ENCODE measurements around the gene EXOC3L1.

DNA sequence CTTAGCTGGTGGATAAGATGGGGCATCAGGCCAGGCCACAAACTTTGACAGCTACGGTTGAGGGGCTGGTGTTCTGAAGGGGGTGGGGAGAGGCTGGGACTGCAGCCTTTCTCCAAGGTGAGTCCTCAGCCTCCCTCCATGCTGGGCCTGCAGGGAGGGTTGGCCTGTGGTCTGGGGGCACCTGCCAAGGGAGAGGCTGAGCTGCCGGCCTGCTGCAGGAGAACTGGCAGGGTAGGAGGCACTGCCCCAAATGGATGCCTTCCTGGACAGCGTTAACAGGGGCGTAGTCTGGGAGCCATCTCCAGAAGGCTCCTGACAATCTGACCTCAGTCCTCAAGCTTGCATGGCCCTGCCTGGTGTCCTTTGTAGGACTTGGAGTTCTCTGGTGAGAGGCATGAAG is 14.1 kb upstream of the EXOC3L1 start:
- TF ChIP-seq NFE2L1 (CRISPR knock-in tag; IDR thresholded peaks at IDR 0.05) = no peak
- no peak for TF ChIP-seq ZNF232 (CRISPR knock-in tag; IDR thresholded peaks at IDR 0.05)
- TF ChIP-seq, protein P1, sequence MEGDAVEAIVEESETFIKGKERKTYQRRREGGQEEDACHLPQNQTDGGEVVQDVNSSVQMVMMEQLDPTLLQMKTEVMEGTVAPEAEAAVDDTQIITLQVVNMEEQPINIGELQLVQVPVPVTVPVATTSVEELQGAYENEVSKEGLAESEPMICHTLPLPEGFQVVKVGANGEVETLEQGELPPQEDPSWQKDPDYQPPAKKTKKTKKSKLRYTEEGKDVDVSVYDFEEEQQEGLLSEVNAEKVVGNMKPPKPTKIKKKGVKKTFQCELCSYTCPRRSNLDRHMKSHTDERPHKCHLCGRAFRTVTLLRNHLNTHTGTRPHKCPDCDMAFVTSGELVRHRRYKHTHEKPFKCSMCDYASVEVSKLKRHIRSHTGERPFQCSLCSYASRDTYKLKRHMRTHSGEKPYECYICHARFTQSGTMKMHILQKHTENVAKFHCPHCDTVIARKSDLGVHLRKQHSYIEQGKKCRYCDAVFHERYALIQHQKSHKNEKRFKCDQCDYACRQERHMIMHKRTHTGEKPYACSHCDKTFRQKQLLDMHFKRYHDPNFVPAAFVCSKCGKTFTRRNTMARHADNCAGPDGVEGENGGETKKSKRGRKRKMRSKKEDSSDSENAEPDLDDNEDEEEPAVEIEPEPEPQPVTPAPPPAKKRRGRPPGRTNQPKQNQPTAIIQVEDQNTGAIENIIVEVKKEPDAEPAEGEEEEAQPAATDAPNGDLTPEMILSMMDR (IDR thresholded peaks at IDR 0.05) = no peak
- TF ChIP-seq, protein P2, sequence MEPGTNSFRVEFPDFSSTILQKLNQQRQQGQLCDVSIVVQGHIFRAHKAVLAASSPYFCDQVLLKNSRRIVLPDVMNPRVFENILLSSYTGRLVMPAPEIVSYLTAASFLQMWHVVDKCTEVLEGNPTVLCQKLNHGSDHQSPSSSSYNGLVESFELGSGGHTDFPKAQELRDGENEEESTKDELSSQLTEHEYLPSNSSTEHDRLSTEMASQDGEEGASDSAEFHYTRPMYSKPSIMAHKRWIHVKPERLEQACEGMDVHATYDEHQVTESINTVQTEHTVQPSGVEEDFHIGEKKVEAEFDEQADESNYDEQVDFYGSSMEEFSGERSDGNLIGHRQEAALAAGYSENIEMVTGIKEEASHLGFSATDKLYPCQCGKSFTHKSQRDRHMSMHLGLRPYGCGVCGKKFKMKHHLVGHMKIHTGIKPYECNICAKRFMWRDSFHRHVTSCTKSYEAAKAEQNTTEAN (CRISPR knock-in tag; IDR thresholded peaks at IDR 0.05) = no peak
- TF ChIP-seq FOXJ3 (CRISPR knock-in tag; IDR thresholded peaks at IDR 0.05; ENCODE audit: borderline replicate concordance) = no peak
- TF ChIP-seq PRRX2 (CRISPR knock-in tag; IDR thresholded peaks at IDR 0.05) = no peak
- no peak for TF ChIP-seq NFYB (CRISPR knock-in tag; conservative IDR thresholded peaks at IDR 0.05; ENCODE audit: low read depth)
